ENCODE measurements around the gene COL23A1. TPM values are rescaled to one million over a fixed set of nuclear protein-coding genes. Genes with fewer than 3 reads are reported as not detected.

The COL23A1 gene
- total RNA-seq, 1 experiment from 2014 or later: 15.0 TPM

- no peak for ATAC-seq
- H3K4me3 Mint-ChIP-seq: no peak overlapping the region
- POLR2A ChIA-PET: interaction anchor here (1.0 kb wide), 1 partner anchor 45 kb away, joined by 3 read pairs; no protein-coding TSS in a partner anchor
- H3K4me1 Mint-ChIP-seq: peaks cover 18% of the 10 kb centered on the region
- TF ChIP-seq, protein P1, sequence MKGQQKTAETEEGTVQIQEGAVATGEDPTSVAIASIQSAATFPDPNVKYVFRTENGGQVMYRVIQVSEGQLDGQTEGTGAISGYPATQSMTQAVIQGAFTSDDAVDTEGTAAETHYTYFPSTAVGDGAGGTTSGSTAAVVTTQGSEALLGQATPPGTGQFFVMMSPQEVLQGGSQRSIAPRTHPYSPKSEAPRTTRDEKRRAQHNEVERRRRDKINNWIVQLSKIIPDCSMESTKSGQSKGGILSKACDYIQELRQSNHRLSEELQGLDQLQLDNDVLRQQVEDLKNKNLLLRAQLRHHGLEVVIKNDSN (CRISPR knock-in tag; IDR thresholded peaks at IDR 0.05): no peak
- TF ChIP-seq, protein P2, sequence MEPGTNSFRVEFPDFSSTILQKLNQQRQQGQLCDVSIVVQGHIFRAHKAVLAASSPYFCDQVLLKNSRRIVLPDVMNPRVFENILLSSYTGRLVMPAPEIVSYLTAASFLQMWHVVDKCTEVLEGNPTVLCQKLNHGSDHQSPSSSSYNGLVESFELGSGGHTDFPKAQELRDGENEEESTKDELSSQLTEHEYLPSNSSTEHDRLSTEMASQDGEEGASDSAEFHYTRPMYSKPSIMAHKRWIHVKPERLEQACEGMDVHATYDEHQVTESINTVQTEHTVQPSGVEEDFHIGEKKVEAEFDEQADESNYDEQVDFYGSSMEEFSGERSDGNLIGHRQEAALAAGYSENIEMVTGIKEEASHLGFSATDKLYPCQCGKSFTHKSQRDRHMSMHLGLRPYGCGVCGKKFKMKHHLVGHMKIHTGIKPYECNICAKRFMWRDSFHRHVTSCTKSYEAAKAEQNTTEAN (CRISPR knock-in tag; IDR thresholded peaks at IDR 0.05): no peak
- TF ChIP-seq ZNF138 (CRISPR knock-in tag; conservative IDR thresholded peaks at IDR 0.05) (no peak), ZNF671 (CRISPR knock-in tag; IDR thresholded peaks at IDR 0.05) (no peak), EMX1 (CRISPR knock-in tag; IDR thresholded peaks at IDR 0.05) (no peak), NR1H2 (CRISPR knock-in tag; IDR thresholded peaks at IDR 0.05) (no peak), OVOL2 (CRISPR knock-in tag; IDR thresholded peaks at IDR 0.05; ENCODE audit: borderline replicate concordance) (no peak)
- no peaks in the 10 kb centered on the region for H3K27me3 Mint-ChIP-seq (ENCODE audit: low read depth)
- no peak overlapping the region for H3K27ac Mint-ChIP-seq
- DNase-seq (ENCODE audit: low spot score): no peak
- CTCF ChIA-PET: interaction anchor here (0.7 to 2.5 kb wide), 3 partner anchors 9 to 73 kb away, joined by 3 to 15 read pairs (median 4); no protein-coding TSS in a partner anchor
- H3K9me3 Mint-ChIP-seq: peaks cover 7% of the 10 kb centered on the region
- H3K36me3 Mint-ChIP-seq: peaks cover 11% of the 10 kb centered on the region
These were observed 155.3 kb downstream of the COL23A1 start for GRCh38 chr5:178434851-178435250.

- ChIA-PET POLR2A (no interaction called here), CTCF (no interaction called here)
- TF ChIP-seq, protein P3, sequence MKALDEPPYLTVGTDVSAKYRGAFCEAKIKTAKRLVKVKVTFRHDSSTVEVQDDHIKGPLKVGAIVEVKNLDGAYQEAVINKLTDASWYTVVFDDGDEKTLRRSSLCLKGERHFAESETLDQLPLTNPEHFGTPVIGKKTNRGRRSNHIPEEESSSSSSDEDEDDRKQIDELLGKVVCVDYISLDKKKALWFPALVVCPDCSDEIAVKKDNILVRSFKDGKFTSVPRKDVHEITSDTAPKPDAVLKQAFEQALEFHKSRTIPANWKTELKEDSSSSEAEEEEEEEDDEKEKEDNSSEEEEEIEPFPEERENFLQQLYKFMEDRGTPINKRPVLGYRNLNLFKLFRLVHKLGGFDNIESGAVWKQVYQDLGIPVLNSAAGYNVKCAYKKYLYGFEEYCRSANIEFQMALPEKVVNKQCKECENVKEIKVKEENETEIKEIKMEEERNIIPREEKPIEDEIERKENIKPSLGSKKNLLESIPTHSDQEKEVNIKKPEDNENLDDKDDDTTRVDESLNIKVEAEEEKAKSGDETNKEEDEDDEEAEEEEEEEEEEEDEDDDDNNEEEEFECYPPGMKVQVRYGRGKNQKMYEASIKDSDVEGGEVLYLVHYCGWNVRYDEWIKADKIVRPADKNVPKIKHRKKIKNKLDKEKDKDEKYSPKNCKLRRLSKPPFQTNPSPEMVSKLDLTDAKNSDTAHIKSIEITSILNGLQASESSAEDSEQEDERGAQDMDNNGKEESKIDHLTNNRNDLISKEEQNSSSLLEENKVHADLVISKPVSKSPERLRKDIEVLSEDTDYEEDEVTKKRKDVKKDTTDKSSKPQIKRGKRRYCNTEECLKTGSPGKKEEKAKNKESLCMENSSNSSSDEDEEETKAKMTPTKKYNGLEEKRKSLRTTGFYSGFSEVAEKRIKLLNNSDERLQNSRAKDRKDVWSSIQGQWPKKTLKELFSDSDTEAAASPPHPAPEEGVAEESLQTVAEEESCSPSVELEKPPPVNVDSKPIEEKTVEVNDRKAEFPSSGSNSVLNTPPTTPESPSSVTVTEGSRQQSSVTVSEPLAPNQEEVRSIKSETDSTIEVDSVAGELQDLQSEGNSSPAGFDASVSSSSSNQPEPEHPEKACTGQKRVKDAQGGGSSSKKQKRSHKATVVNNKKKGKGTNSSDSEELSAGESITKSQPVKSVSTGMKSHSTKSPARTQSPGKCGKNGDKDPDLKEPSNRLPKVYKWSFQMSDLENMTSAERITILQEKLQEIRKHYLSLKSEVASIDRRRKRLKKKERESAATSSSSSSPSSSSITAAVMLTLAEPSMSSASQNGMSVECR (CRISPR knock-in tag; IDR thresholded peaks at IDR 0.05; ENCODE audit: borderline replicate concordance): no peak
- TF ChIP-seq, protein P4, sequence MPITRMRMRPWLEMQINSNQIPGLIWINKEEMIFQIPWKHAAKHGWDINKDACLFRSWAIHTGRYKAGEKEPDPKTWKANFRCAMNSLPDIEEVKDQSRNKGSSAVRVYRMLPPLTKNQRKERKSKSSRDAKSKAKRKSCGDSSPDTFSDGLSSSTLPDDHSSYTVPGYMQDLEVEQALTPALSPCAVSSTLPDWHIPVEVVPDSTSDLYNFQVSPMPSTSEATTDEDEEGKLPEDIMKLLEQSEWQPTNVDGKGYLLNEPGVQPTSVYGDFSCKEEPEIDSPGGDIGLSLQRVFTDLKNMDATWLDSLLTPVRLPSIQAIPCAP (CRISPR knock-in tag; IDR thresholded peaks at IDR 0.05): no peak
- TF ChIP-seq HMGA2 (CRISPR knock-in tag; IDR thresholded peaks at IDR 0.05) (no peak), ZNF219 (CRISPR knock-in tag; IDR thresholded peaks at IDR 0.05; ENCODE audit: borderline replicate concordance) (no peak)
- Mint-ChIP-seq H3K36me3 (peaks cover 11% of the 10 kb centered on the region), H3K9me3 (peaks cover 7% of the 10 kb centered on the region), H3K4me1 (peaks cover 24% of the 10 kb centered on the region), H3K27me3 (ENCODE audit: low read depth) (no peaks in the 10 kb centered on the region), H3K4me3 (no peak overlapping the region), H3K27ac (no peak overlapping the region)
- DNase-seq (ENCODE audit: low spot score): no peak
- no peak for ATAC-seq
These were observed 156.0 kb downstream of the COL23A1 start for GRCh38 chr5:178434016-178434761.

GRCh38 chr5:178433273-178433775 lies 156.9 kb downstream of the COL23A1 start:
- peaks cover 7% of the 10 kb centered on the region for H3K9me3 Mint-ChIP-seq
- H3K4me3 Mint-ChIP-seq: no peak overlapping the region
- H3K27me3 Mint-ChIP-seq (ENCODE audit: low read depth): no peaks in the 10 kb centered on the region
- no peak for ATAC-seq
- ChIA-PET CTCF (interaction anchor here (1.1 to 1.3 kb wide), 2 partner anchors 28 to 147 kb away, joined by 3 to 6 read pairs; no protein-coding TSS in a partner anchor), POLR2A (no interaction called here)
- H3K4me1 Mint-ChIP-seq: peaks cover 31% of the 10 kb centered on the region
- H3K36me3 Mint-ChIP-seq: peaks cover 11% of the 10 kb centered on the region
- TF ChIP-seq, protein P5, sequence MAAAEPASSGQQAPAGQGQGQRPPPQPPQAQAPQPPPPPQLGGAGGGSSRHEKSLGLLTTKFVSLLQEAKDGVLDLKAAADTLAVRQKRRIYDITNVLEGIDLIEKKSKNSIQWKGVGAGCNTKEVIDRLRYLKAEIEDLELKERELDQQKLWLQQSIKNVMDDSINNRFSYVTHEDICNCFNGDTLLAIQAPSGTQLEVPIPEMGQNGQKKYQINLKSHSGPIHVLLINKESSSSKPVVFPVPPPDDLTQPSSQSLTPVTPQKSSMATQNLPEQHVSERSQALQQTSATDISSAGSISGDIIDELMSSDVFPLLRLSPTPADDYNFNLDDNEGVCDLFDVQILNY (CRISPR knock-in tag; IDR thresholded peaks at IDR 0.05): no peak
- TF ChIP-seq EMX1 (CRISPR knock-in tag; IDR thresholded peaks at IDR 0.05) (no peak), HMGA2 (CRISPR knock-in tag; IDR thresholded peaks at IDR 0.05) (no peak), ZNF671 (CRISPR knock-in tag; IDR thresholded peaks at IDR 0.05) (no peak)
- TF ChIP-seq, protein P6, sequence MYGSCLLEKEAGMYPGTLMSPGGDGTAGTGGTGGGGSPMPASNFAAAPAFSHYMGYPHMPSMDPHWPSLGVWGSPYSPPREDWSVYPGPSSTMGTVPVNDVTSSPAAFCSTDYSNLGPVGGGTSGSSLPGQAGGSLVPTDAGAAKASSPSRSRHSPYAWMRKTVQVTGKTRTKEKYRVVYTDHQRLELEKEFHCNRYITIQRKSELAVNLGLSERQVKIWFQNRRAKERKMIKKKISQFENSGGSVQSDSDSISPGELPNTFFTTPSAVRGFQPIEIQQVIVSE (CRISPR knock-in tag; IDR thresholded peaks at IDR 0.05; ENCODE audit: borderline replicate concordance): no peak
- H3K27ac Mint-ChIP-seq: no peak overlapping the region; the same call in 1 of the 2 replicates
- DNase-seq (ENCODE audit: low spot score): no peak
